GM21390 (cell line): ENCODE results near the gene GATB.

Experiments
- ATAC-seq: cut with Tn5 transposase; IDR thresholded peaks from one replicate; pipeline ENCODE4 v1.9.1; 2021; ENCODE audit not compliant: unreplicated experiment

GATB gene

GRCh38 chr4:151786158-151786495 is 25.3 kb upstream of the GATB start:
- ATAC-seq = no peak

GRCh38 chr4:151785484-151786157 is 24.8 kb upstream of the GATB start:
- no peak for ATAC-seq

- no peak for ATAC-seq
These were observed 23.9 kb upstream of the GATB start for GRCh38 chr4:151784706-151785105.

GRCh38 chr4:151783867-151784266 is 23.1 kb upstream of the GATB start:
- no peak for ATAC-seq

- ATAC-seq = no peak
These were observed 21.5 kb upstream of the GATB start for GRCh38 chr4:151782296-151782695.

GRCh38 chr4:151781026-151781425 is 20.2 kb upstream of the GATB start:
- no peak for ATAC-seq

GRCh38 chr4:151777471-151777870 is 16.7 kb upstream of the GATB start:
- ATAC-seq = no peak

GRCh38 chr4:151774324-151774723 is 13.5 kb upstream of the GATB start:
- no peak for ATAC-seq

GRCh38 chr4:151772274-151772673 is 11.5 kb upstream of the GATB start:
- no peak for ATAC-seq

- ATAC-seq = no peak
These were observed 10.9 kb upstream of the GATB start for GRCh38 chr4:151771664-151772063.

GRCh38 chr4:151770154-151770553 is 9.3 kb upstream of the GATB start:
- no peak for ATAC-seq

GRCh38 chr4:151768835-151769234 is 8.0 kb upstream of the GATB start:
- no peak for ATAC-seq

- no peak for ATAC-seq
These were observed 5.9 kb upstream of the GATB start for GRCh38 chr4:151766691-151767090.

- no peak for ATAC-seq
These were observed 805 bp downstream of the GATB start for GRCh38 chr4:151760002-151760401.

- no peak for ATAC-seq
These were observed 7.8 kb downstream of the GATB start for GRCh38 chr4:151753056-151753455.

- ATAC-seq = no peak
These were observed 10.7 kb downstream of the GATB start for GRCh38 chr4:151750156-151750555.

GRCh38 chr4:151745481-151746231 is 15.2 kb downstream of the GATB start:
- no peak for ATAC-seq

GRCh38 chr4:151744614-151745013 is 16.2 kb downstream of the GATB start:
- peak; percentile 55 for ATAC-seq

- ATAC-seq = no peak
These were observed 16.9 kb downstream of the GATB start for GRCh38 chr4:151743894-151744293.

GRCh38 chr4:151743128-151743854 is 17.5 kb downstream of the GATB start:
- no peak for ATAC-seq

GRCh38 chr4:151738720-151739517 is 21.9 kb downstream of the GATB start:
- ATAC-seq = no peak
